Activated CD4-positive, alpha-beta T cell treated with anti-CD3 and anti-CD28 coated beads for 24 hours (primary cell): Measurements from ENCODE around the gene DGCR6L.
"Not testable (repeated sequence)": the region's sequence is repeated elsewhere in the genome, so short reads cannot be mapped to it uniquely, and the experiment has no call there.

Source experiments
- DNase-seq, 2 donors: peaks; one replicate each; pipeline ENCODE4 v3.0.0-alpha.2; 2020; ENCODE audit warnings: low read depth in 2 of 2

Gene DGCR6L

DNA sequence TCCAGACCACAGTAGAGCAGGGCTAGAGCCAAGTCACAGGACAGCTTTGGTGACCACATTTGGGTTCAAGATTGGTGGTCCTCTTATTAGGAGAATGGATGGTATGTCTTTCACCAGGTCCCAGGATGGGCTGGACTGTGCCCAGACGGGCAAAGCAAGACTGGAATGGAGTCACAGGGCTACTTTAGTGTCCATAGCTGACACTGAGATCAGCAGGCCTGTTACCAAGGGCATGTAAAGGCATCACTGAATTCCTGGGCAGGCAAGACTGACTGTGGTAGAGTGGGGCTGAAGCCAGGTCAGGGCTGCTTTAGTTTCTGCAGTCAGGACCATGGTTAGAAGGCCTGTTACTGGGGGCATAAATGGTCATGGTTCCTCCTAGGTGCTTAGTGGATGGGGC lies 6.1 kb upstream of the DGCR6L start:
- not testable (repeated sequence) for DNase-seq

DNA sequence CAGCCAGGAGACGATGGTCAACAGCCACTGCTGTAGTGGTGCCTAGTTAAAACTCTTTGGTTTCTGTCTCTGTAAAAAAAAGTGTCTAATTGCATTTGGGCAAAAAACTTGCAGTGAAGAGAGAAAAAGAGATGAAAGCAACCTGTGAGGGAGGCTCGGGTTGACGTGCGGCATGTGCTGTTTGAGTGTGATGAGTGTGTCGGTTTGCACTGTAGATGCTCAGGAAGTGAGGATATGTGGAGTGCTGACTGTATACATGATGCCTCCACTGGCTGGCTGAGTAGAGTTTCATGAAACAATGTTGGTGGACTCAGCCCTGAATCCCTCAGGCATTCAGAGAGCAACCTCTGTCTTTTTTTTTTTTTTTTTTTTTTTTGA lies 4.3 kb upstream of the DGCR6L start:
- peak in 1 of 2 donors; percentile 31 for DNase-seq

DNA sequence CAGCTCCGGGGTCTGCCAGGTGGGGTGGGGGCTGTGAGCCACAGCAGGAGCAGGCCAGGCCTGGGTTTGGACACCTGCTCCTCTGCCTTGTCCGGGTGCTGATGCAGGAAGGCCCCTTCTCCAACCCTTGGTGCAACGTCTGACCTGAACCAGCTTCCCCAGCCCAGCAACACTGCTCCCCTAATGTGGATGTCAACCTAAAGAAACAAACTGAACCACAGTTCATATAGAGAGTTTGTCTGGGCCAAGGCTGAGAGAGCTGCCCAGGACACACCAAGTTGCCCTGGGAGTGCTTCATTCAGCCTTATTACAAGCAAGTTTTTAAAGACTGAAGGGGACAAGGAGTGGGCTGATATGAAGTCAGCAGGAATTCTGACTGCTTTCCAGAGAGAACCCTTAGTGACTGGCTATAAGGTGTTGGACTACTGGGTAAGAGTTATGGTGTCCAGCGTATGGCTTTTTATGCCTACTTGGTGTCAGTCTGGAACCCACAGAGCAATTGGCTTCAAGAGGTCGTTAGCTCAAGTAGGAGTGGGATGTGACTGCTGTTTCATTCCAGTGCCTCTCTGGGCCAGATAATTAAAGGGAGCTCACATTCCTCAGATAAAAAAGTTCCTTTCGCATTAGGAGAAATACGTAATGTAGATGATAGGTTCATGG lies 1.8 kb upstream of the DGCR6L start:
- not testable (repeated sequence) for DNase-seq

DNA sequence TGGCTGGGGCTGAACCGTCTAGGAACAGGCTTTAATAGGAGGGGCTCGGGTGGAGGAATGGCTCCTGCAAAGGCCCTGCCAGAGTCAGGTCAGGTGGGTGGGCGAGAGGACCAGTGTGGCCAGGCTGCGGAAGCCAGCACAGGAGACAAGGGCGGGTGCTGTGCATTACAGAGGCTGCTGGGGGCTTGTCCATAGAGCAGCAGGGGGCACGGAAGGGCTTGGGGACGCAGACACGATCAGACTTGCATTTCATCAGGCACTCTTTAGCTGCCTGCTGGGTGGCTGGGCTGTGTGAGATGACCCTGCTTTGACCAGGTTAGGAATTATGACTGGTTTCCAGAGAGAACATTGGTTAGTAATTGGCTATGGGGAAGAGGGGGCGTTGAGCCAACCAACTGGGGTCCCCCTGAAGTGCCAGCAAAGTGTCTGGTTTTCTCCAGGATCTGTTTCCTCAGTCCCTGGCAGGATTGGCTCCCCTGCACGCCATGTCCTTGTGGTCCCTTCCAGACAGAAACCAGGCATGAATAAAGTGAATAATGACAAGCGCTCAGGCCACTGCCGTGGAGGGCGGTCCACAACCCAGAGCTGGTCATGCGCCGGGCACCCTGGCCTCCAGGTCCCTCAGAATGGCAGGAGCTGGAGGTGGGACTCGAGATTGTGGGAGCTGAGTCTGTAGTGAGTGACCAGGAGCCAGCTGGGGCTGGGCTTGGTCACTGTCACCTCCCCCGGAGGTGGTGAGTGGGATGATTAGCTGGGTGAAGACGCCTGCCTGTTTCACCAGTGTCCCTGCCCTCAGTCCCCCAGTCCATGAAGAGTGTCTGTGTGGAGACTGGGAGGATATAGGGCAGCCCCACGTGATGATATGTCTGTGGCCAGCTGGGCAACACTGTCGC lies 1.0 kb upstream of the DGCR6L start:
- not testable (repeated sequence) for DNase-seq

DNA sequence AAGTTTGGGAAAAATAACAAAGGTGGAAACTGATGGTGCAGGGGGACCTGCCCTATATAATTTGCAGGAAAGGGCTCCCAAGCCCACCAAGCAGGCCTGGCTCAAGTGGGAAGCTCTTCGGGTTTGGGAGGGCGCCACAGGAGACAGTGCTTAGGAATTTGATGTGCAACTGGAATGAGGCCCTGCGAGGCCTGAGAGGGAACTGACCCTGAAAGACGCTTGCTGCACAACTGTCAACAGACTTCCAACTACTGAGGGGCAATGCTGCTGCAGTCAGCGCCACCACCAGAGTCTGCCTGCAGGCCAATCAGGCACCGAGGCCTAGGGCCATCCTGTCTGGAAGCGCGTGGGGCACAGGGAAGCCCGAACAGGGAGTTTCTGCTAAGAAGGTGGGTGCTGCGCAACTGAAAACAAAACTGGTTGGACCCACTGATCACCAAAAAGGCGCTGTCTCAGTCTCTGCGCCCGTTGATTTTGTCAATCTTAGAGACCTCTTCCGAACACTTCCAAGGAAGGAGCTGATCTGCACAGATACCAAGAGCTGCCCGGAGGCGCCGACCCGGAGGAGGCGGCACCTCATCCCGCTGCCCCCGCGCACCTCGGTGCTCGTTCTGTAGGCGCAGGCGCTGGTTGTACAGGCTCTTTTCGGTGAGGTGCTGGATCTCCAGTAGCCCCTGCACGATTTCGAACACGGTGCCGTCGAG lies 667 bp downstream of the DGCR6L start:
- no peak for DNase-seq

DNA sequence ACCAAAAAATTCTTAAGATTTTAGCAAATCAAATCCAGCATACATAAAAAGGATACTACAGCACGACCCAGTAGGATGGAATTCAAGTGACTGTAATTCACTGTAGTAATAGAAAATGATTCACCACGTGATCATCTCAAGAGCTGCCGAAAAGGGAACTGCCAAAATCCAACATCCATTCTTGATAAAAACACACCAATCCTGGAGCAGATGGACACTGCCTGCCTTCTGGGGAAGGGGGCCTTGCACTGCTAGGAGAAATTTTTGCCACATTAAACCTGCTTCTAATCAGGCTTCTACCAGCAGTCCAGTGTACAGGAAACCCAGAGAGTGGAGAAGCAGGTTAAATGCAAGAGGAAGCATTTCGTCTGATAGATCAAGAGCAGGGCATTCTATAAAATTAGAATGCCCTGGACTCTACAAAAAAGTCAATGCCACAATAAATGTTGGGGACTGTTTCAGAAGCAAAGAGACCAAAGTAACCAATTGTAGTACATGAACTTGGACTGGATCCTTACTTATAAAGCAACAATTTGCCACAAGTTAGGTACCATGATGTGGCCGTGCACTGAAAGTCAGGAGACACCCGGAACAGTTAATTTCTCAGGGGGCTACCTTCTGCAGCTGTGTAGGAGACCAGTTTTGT lies 1.7 kb downstream of the DGCR6L start:
- DNase-seq: not testable (repeated sequence)

DNA sequence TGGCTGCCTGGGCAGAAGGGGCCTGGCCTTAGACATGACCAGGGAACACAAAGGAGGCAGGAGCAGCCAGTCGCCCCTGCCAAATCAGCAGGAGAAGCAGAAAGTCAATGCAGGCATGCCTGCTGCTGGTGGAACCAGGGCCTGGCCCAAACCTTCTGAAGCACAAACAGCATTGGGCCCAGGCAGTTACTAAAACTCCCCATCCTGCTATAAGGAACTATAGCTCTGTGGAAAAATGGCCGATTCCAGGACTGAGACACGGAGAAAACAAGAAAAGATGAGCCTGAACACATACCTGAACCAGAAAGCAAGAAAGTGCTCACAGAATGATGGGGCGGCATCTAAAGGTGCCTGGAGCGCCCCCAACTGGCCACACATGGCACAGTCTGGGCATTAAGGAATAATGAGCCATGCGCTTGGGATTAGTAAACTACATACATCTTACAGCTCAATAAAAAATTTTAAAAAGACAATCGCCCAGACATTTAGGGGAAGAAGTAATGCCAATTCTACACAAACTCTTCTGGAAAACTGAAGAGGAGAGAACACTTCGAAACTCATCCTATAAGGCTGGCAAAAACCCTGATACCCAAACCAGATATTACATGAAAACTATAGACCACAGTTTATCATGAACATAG lies 2.3 kb downstream of the DGCR6L start:
- not testable (repeated sequence) for DNase-seq

DNA sequence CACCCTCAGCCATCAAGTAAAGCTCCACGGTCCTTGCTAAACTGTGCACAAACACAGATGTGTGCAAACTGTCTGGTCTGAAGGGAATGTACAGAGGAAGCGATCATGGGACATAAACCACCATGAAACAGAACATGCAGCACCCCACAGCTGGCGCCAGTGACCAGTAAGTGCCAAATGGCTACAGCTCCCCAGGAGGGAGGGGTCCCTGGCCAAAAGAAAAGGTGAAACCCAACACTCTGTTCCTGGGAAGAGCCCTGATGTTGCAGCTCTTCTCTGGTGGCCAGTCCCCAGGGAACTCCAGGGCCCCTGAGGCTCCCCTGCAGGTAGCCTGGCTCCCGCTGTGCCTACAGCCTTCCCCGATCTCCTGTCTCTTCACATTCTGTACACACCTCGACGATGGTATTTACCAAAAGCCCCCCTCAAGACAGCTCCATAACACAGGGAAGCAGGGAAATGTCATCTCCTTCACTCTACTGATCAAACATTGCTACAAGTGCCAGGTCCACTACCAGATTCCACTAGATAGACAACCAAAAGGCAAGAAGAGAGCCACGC lies 2.9 kb downstream of the DGCR6L start:
- DNase-seq: no peak

DNA sequence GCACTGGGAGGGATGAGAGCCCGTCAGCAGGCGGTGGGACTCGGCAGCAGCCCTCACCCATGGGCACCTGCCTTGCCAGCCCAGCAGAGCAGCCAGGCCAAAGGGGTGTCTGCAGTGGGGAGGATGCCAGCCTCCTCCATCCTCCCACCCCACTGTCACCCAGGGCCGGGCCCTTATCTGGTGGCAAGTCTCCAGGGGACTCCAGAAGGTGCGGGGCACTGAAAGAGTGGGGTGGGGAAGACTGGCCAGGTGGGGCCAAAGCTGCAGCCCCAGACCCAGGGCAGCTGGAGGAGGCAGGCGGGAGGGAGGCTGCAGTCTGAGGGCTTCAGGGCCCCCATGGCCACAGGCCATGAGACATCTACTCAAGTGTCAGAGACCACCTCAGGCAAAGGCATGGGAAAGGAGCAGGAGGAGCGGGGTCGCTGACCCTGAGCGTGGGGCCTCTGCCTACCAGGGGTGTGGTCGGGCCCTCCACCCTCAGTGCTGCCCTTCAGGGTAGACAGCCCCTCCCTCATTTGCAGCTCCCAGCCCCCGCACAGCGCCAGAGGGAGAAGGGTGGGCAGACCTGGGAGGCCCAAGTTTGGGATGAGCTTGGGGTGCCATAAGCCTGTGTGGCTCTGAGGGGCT lies 3.5 kb downstream of the DGCR6L start:
- DNase-seq: no peak

DNA sequence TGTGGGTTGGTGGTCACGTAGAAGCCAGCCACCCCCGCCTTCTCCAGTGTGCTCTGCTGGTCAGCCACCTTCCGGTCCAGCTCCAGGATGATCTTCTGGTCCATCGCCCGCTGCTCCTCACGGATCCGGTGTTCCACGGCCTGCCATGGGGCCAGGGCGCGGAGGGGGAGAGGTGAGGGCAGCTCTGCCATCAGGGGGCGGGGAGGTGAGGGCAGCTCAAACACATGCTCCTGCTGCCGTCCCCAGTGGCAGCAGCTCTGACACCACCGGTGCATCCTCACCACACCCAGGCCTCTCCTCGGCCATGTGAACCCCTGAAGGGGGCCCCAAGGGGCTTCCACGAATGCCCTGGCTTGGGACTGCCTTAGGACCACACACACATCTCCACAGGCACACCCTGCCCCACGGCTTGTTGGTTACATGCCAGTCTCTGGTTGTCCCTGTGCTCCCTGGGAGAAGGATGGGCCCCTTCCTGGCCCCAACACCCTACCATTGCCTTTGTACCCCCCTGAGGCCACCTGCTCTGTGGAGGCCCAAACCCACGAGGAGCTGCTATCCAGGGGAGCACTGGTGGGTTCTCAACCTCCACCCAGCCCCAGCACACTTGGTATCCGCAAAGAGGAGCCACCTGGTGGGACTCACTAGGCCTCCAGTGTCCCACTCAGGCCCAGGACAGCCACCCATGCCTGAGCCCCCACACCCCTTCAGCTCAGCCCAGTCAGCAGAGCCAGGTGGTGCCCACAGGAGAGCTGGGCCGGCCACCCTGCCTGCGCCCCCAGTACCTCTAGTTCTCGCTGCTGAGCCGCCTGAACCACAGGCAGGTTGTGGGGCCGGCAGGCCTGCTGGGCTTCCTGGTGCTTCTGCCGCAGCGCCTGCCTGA lies 4.3 kb downstream of the DGCR6L start:
- no peak for DNase-seq

DNA sequence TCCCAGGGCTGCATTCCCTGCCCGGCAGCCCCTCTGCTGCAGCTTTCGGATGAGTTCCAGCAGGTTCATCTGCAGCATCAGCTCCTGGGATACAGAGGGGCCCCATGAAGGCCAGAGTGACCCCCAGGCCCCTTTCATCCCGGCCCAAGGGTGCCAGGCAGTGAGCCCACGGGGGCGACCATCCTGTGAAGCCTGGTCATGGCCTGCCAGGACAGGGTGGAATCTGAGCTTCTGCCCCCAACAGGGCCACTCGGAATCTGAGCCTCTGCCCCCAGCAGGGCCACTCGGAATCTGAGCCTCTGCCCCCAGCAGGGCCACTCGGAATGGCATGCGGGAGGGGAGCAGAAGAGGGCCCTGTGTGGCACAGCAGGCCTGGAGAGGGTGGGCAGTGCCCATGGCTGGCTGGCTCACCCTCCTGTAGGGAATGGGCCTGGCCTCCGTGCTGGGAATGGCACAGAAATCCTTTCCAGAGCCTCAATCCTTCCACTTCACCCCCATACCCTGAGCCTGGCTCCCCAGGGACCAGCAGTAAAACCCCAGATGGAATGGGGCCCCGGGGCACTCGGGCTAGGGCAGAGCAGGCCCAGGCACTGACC lies 5.0 kb downstream of the DGCR6L start:
- DNase-seq: not testable (repeated sequence)

DNA sequence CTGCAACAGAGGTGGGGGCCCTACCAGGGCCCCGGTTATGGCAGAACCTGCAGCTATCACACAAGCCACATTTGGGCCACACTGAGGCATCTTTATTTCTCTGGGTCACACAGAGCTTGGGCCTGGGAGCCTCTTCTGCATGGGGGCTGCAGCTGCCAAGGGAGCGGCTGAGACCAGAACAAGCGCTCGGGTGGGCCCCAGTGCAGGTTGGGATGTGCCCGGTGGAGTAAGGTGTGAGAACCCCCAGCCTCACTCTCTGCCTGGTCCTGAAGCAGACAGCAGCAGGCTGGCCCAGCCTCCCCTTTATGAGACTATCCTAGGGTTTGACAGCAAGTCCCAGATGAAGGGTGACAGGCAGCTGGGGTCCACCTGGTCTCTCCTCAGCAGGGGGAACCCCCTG lies 5.7 kb downstream of the DGCR6L start:
- DNase-seq: not testable (repeated sequence)

DNA sequence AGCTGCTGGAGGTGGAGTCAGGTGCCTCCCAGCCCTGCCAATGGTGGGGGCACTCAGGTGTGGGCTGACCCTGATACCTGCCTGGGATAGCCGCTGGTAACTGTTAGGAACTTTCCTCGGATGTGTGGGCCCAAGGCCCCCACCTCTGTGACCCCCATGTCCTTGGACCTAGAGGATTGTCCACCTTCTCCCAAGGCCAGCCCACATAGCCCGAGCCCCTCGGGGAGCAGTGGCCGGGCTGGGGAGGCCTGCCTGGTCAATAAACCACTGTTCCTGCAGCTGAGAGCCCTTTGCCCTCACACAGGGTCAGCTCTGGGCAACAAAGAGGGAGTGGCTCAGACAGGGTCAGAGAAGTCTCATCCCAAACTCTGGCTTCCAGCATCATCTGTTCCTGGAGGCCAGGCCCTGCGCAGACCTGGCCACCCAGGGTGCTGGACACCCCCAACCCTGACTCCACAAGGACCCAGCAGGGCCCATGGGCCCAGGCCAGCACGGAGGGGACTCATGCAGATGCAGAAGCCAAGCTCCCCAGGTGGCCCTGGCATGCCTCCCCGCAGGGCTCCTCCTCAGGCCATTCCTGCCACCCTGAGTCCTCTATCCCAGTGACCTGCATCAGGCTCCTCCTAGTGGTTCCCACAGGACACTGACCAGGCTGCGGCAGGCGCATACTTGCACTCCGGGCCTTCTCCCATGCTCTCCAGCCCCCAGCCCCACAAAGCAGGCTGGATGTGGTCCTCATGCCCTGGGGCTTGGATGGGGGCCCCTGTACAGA lies 6.4 kb downstream of the DGCR6L start:
- DNase-seq: not testable (repeated sequence)

DNA sequence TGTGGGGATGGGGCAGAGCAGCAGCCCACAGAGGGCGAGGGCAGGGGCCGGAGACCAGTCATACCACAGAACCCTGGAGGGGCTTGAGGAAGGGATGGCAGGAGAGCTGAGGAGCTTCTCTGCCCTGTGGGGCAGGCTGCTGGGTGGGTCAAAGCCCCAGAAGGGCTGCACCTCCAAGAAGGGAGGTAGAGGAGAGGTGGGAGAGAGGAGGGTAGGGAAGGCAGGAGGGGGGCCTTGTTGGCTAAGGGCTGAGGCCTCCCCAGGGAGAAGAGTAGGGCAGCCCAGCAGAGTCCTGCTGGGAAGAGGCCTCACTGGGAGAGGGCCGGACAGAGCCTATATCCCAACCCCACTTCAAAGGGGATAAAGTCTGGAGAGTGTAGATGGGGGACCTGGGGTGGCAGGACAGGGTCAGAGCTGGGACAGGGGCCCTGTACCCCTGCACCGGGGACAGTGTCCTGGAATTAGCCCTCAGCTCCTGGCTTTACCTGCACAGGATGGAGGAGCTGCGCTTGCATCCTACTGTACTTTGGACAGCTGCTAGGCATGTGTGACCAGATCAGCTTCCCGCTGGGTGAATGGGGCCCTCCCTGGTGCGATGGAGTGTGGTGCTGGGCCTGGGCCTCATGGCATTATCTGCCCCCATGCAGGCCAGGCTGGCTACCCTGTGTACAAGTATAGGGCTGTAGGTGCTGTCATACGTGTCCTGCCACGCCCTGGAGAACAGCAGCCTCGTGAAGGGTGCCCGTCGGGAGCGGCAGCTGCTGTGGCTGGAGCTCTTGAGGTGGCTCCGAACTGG lies 7.3 kb downstream of the DGCR6L start:
- no peak for DNase-seq

DNA sequence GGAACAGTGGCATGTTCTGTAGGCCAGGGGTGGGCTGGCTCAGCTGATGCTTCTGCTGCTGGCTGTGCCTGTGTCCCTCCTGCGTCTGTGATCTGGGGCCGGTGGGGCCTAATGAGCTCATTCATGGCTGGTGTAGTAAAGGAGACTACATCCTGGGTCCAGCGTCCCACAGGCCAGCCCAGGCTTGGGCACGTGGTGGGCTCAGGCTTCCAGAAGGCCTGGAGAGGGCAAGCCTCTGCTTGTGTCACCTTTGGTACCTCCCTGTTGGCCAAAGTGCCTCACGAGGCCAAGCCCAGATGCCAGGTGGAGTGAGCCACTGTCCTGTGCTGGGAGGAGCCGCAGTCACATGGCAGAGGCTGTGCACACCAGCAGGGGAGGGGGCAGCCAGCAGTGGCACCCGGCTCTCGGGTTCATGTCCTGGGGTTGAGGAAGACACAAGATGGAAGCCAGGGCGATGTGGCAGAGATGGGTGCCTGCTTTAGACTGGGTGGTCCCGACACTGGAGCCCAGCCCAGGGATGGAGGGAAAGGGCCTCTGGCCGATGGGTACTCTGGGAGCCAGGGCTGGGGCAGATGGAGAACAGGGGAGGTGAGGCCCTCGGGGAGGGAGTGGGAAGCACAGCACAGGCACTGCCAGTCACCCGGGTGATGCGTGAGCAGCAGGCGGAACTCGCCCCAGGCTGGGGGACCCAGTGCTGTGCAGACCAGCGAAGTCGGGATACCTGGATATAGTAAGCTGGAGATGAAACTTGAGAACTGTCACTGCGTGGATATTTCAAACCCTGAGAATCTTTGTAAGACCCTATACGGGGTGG lies 8.4 kb downstream of the DGCR6L start:
- not testable (repeated sequence) for DNase-seq

DNA sequence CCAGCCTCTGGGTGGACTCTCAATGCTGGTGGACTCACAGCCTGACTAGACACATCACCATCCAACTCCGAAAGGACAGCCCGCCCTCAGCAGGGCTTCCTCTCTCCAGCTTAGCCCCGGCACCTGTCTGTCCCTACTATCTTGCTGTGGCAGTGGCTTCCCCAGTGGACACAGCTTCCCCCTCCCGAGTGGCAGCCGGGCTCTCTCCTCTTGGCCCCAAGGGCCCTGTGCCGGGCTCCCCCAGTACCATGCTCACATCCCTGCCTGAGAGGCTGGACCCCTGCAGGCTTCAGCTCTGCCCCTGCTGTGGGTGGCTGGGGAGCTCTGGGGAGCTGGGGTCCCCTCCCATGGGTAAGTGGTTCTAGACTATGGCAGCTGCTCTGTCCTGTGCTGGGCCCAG lies 9.1 kb downstream of the DGCR6L start:
- DNase-seq: not testable (repeated sequence)

DNA sequence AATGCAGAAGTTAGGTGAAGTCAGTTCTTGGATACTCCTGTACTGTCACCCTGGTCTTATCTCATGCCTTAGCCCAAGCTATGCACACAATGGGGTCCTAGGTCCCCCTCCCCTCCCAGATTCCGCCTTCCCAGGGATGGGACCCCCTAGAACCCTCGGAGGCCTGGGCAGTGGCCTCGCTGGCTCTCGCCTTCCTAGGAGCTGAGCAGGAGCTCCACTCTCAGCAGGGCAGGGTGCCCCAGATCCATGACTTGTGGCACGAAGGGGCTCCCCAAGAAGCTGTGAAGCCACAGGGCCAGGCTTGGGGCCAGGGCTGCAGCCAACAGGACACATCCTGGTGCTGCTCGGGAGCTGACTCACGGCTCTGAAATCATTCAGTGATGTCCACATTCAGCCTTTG lies 9.7 kb downstream of the DGCR6L start:
- DNase-seq: not testable (repeated sequence)
